ENCODE results near the gene GADD45B.
A peak's percentile ranks its signal among the peaks of the same experiment; 100 is the strongest.

Gene GADD45B, protein sequence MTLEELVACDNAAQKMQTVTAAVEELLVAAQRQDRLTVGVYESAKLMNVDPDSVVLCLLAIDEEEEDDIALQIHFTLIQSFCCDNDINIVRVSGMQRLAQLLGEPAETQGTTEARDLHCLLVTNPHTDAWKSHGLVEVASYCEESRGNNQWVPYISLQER

DNA sequence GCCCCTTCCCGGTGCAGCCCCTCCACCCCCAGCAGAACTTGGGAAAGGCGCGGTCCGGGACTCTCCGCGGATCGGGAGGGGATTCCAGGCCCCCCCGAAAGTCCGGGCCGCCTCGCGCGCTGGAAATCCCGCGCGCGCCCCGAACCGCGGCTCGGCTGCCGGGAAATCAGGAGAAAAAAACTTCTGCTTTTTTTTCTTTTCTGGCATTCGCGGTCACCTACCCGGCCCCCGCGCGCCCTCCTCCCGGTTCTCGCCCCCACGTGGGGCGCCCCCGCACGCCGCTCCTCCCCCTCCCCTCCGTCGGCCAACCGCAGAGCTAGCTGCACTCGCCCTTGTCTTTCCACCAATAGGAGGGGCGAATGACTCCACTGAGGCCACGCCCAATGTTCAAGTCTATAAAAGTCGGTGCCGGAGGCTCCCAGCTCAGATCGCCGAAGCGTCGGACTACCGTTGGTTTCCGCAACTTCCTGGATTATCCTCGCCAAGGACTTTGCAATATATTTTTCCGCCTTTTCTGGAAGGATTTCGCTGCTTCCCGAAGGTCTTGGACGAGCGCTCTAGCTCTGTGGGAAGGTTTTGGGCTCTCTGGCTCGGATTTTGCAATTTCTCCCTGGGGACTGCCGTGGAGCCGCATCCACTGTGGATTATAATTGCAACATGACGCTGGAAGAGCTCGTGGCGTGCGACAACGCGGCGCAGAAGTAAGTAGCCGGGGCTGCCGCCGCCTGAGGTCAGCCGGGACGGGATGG lies at the start of gene GADD45B:
Gene GADD45B (plus strand): TSS at position 426 of the 749 bp plus-strand sequence. CDS start 232 bp downstream, at position 658.
- DNase-seq = peak; percentile 91

DNA sequence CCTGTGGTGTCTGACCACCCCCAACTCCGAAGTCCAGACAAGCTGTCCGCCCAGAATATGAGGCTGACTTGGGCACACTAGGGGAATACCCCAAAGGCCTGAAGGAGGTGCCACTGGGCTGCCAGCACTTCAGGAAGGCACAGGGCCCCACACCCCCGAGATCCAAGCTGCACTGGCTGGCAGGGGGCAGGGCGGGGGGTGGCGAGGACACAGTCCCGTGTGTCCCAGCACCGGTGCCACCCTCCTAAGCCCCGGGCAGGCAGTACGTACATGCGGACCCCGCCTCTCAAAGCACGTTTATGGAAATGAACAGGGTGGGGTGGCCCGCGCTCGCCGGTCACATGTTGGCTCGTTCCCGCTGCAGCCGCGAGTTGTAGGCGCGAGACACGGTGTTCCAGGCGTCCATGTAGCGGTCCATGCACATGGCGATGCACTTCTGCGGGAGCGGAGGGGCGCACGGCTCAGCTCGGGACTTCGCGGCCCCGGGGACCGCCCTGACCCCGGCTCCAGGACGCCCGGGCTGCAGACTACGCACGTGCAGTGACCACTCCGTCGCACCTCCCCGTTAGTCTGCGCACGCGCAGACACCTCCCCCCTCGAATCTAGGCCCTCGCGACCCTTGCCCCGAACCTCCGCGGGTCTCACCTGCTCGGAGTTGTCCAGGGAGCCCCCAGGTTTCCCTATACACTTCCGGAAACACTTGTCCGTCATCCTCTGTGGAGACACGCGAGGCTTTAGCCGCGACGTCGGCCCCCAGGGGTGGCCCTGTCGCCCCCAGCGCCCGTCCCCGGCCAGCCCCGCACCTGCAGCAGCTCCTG lies 49.1 kb upstream of the GADD45B start:
- DNase-seq = no peak

DNA sequence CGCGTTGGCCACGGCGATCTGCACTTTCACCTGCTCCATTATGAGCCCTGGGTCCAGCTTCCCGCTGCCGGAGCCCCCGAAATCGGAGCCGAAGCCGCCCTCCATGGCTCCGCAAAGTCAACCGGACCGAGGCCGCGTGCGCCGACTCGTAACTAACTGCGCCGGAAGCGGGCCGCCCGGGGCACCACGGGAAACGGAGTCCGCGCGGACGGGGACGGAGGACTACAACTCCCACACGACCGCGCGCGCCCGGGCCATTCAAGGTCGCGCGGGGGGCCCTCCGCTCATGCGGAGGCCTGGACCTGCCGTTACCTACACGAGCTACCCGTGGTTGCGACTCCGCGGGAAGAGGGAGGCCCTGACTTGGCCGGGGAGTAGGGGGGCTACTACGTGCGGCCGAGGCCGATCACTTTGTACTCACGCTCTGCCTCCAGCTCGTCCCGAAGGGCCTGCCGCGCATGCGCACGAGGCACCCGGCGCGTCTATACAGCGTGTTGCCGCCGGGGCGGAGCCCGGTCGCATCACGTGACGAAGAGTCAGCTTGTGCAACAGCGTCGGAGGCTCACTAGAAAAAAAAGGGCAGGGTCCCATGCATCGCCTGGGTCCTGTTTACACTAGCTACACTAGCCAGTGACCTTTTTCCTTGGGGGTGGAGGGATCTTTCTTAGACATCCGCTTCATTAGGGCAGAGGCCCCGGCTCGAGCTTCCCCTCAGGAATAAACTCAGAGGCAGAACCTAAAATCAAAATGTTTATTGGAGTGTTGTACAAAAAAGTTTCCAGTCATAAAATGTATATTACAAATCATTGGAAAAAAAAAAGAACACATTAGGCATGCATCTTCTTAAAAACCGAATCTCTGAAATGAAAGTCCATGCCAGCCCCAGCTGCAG lies 48.3 kb upstream of the GADD45B start, which contains the start of gene TIMM13:
Gene TIMM13 (minus strand): TSS at position 158 of the 892 bp plus-strand sequence. CDS start 53 bp downstream, at position 105.
- peak; percentile 94 for DNase-seq

DNA sequence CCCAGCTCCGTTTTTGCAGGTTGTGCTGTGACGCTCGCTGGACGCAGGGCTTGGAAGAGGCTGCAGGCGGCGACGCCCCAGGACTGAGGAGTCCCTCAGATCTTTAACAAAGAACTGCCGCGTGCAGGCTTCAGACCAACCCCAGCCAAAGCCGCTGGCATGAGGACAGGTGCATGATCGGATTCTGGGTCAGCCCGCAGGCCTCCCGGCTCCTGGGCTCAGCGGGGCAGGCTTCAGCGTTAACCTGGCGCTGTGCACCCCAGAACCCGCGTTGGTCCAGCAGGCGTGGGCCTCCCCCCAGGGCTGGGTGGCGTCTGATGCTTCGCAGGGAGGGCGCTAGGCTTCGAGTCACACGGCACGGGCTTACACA lies 47.6 kb upstream of the GADD45B start:
- no peak for DNase-seq

DNA sequence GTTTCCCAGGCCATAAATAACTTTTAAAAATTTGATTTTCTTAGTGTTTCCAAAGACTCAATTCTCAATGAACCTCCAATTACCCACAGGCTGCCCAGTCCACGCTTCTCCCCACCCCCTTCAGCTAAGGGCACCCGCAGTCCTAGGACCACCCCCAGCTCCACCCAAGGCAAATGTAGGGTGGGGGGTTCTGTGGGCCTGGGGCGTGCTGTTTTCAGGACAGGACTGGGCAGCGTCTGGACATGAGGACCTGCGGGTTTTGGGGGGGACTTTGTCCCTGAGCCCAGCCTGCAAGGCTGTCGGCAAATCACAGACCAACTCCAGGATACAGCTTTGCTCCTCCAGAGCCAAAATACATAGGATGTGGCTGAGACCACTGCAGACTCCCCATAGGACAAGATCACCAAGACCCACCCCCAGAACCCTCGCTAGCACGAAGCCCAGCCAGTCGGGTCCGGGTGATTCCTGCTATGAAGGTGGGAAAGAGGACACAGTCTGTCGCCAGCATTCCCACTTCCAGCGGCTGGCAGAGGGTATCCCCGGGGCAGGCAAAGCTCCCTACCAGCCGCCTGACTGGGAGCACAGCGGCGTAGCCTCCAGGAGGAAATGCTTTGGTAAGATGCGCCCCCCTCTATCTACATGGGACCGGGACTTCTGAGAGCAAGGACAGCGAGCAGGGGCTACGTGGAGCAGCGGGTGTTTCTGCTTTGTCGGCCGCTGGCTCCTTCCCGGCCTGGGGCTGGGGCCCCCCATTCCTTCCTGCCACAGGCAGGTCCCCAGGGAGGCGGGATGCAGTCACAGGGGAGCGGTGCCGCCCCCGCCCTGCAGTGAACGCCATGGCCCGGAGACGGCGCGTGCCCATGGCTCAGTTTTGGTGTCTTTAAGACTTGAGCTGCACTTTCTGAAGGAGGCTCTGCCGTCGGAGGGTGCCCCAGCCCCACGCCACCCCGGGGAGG lies 46.9 kb upstream of the GADD45B start:
- no peak for DNase-seq

DNA sequence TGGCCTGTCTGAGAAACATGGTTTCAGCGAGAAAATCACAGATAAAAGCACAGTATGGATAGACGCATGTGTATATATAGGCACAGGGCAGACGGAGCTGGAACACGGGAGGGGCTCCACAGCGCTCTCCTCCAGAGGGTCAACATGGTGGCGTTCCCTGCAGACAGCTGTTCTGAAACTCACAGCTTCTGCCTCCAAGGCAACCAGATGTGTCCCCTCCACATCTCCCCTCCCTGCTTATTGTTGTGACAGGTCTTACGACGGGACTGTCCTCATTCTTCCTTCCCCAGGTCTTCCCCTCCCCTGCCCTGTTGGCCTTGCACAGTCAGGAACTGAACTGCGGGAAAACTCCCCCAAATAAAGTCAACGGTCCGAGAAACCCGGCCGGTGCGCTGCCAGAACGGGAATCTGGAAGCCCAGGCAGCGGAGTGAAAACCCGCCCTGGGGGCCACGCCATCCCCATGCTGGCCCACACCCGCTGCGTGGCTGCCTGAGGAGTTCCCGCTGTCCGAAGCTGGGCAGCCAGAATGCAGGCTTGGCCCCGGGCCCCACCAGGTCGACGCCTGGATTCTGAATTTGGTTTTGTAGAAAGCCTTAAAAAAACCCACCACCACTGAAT lies 45.9 kb upstream of the GADD45B start:
- no peak for DNase-seq

DNA sequence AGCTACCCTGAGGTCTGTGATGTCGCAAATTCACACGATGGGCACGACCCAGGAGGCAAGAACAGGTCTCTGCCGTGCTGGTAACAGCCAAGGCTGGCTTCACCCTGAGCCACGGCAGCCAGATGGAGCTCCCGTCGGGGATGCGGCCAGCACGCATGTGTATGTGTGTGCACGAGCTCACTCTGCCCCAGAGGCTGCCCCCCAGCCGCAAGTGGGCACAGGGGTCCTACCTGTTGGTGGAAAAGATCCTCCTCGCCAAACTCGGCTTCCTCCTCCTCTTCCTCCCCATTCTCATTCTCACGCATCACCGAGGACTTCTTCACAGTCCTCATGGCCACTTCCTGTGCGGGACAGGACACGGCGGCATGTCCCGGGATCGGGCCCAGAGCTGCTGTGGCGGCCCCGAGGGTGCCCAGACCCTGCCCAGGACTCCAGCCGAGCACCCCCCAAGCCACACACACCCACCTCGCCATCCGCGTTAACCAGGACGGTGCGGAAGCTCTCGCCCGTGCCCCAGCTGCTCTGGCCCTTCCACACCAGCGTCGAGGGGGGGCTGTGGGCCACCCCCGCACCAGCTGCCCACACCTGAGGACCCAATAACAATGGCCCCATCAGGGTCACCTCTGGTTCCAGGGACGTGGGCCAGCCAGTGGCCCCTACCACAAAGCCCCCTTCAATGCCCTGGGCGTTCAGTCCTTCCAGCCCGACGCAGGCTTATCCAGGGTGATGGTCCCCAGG lies 44.4 kb upstream of the GADD45B start:
- no peak for DNase-seq

DNA sequence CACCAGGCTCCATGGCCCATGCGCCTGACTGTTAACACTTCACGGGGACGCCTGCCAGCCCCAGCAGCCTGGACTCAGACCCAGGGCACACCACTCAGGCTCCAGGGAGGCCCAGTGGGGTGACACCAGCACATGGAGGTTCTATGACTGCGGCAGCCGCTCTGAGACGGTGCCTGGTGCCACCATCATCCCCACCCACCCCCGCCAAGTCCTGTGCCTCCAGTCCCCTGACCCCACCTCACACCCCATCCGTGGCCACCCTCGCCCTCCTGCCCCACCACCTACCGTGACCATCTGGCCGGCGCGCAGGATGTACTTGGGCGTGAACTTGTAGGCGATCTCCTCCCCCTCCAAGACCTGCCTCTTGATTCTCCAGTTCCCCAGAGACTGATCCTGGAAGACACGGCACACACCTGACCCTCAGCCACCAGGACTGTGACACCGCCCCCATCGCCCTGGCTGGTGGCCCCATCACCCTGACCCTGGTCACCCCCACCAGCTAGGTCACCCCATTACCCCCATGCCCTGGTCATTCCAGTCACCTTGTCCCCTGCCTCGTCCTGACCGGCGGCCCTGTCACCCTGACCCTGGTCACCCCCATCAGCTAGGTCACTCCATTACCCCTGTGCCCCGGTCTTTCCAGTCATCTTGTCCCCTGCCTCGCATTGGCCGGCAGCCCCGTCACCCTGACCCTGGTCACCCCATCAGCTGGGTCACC lies 43.6 kb upstream of the GADD45B start:
- DNase-seq = no peak

DNA sequence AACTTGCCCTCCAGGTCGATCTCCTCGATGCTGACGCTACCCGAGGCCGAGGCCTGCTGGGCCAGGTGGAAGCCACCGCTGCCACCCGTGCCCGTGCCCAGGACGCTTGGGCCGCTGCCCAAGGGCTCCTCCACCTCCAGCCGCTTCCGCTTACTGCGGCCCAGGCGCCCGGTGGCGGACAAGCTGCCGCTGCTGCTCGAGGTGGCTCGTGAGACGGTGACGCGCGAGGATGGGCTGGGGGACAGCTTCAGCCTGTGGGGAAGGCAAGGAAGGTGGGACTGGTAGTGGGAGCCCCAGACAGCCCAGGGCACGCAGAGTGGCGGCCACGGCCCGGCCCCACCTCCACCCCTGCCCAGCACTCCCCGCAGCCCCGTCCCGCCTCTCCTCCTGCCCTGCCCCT lies 42.1 kb upstream of the GADD45B start:
- DNase-seq = no peak

DNA sequence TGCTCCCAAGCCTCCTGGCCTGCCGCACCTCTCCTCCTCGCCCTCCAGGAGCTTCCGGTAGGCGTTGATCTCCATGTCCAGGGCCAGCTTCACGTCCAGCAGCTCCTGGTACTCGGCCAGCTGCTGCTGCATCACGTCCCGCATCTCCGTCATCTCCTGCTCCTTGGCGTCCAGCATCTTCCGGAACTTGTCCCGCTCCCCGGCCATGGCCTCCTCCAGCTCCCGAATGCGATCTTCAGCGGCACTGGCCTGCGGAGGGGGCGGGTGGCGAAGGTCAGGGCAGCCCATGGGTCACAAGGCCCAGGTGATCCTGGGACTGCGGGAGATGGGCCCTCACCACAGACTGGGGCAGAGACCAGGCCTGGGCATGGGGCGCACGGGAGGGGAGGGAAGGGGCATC lies 41.7 kb upstream of the GADD45B start:
- no peak for DNase-seq

DNA sequence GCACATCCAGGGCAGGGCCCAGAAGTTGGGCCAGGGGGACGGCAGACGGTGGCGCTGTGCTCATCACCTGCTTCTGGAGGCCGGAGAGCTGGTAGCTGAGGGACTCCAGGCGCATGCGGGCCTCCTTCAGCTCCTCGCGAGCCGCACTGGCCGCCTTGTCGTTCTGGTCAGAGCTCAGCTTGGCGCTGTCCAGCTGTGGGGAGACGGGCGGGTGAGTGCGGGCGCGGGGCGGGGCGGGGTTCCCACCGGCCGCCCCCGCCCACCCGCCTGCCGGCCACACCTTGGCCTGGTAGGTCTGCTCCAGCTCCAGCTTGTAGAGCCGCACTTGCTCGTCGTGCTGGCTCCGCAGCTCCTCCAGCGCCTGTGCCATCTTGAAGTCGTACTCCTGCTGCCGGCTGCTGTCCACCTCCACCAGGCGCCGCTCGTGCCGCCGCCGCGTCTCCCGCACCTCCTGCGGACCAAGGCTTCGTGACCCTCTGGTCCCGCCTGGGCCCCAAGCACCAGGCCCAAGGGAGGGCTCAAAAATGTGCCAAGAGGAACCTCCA lies 41.1 kb upstream of the GADD45B start:
- DNase-seq = no peak

DNA sequence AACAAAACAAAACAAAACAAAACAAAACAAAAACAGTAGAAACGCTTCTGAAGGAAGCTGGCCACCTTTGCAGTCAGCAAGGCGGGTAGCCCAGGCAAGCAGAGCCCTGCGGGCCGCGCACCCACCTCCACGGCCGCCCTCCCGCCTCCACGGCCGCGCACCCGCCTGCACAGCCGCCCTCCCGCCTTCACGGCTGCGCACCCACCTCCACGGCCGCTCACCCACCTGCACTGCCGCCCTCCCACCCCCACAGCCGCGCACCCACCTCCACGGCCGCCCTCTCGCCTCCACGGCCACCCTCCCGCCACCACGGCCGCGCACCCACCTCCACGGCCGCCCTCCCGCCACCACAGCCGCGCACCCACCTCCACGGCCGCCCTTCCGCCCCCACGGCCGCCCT lies 39.5 kb upstream of the GADD45B start:
- no peak for DNase-seq

DNA sequence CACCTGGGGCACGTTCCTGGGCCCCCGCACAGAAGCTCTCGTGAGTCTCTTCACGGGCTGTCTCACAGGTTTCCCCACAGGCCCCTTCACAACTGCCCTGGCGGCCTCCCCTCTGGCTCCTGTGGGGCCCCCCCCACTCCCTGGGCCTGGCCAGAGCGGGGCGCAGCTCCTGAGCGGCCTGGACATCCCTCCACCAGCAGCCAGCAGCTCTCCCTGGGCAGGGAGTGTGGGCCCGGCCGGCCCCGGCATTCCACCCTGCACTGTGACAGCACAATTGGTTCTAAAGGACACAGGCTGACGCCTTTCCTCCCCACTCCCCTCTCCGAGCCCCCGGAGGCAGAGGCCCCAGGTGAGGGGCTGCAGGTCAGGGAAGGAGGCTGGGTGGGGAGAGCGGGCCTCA lies 39.0 kb upstream of the GADD45B start:
- no peak for DNase-seq

DNA sequence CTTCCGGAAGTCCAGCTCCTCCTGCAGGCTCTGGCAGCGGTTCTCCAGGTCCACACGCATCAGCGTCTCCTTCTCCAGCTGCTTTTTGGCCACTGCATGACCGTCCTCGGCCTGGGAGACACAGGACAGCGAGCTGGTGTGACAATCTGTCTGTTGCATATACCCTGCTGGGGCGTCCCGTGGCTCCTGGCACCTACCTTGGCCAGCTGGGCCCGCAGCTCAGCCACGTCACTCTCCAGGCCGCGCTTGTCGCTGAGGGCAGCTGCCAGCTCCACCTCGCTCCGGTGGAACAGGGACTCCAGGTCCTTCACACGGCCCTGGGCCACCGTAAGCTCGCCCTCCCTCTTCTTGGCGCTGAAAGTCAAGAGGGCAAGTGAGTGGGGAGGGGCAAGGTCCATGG lies 37.7 kb upstream of the GADD45B start:
- no peak for DNase-seq

DNA sequence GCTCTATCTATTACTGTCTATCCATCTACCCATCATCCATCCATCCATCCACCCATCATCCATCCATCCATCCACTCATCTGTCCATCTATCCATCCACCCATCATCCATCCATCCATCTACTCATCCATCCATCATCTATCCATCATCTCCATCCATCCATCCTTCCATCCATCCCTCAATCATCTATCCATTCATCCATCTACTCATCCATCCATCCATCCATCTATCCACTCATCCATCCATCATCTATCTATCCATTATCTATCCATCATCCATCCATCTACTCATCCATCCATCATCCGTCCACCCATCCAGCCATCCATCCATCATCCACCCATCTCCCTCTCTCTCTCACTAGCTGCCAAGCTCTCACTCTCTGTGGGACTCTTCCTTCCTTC lies 35.4 kb upstream of the GADD45B start:
- DNase-seq = no peak

DNA sequence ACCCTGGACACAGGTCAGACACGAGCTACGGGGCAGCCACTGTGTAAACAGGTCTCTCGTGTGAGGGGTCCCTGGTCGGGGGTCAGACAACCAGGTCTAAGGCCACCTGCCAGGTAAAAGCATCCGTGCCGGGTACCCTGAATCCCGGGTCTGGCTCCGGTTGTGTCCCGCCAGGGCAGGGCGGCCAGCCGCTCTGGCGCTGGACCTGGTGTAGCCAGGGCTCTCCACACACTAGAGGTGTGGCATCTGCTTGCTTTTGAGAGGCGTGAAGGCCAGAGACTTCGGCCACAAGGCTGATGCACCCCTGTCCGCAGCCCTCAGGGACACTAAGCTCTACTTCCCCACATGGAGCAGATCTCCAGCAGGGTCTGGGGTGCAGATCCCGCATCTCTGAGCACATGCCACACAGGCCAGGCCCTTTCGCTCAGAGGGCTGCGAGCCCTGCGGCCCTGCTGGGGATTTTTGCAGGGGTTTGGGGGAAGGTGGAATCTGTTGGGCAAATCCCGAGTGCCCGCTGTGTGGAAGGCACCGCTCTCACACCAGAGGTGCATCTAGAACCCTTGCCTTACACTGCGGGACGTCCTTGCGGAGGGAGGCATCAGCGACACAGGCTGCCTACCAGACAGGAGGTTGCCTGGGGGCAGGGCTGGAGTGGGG lies 34.7 kb upstream of the GADD45B start:
- no peak for DNase-seq

DNA sequence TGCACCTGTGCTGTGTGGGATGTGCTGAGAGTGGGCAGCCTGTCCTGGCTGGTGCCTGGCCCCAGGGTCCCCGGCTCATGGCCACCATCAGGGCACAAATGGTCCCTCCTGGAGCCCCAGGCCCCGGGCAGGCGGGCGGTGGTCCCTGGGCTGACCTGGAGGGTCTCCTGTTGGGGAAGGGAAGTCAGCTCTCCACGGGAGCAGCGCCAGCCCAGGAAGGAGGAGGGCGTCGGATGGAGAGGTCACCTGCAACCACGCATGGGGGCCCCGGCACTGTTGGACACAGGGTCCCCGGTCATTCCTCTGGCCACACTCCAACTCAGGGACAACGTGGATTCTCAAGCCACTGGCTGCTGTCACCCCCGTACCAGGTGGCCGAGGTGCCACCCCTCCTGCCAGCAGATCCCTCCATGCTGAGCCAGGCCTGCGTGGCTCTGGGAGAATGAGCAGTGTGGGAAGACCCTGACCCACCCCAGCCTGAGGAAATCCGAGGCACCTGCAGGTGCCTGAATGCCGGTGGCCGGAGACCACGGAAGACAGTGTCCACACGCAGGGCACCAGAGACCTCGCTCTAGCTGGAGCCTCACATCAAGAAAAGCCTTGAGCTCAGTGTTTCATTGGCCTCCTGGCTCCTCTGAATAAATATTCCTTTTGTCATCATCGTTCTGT lies 32.7 kb upstream of the GADD45B start:
- no peak for DNase-seq

DNA sequence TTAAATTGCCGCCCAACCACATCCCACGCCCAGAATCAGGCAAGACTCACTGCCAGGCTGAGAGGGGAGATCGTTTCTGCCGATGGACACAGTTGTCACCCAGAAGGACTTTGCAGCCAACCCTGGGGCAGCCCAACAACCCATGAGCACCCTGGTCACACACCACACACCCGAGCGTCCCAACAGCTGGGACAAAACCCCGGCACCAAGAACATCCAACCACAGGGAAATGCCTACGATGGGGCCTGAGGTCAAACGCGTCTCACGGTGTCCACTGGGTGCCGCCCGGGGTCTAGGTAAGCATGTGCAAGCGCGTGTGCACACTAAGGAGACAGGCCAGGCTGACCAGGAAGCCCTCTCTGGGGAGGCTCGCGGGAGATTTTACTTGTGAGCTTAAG lies 32.1 kb upstream of the GADD45B start:
- no peak for DNase-seq

Measured in NCI-H1048 (cell line).